Measurements from ENCODE around the gene HMG20A. TPM values are rescaled to one million over a fixed set of nuclear protein-coding genes. Genes with fewer than 3 reads are reported as not detected.

Gene HMG20A
- total and polyA plus RNA-seq, 9 of the 15 experiments (the other 6 are each of a cell fraction or from before 2014, with no cell fraction given), result 25.0 to 68.1 (median 38.9) TPM

DNA sequence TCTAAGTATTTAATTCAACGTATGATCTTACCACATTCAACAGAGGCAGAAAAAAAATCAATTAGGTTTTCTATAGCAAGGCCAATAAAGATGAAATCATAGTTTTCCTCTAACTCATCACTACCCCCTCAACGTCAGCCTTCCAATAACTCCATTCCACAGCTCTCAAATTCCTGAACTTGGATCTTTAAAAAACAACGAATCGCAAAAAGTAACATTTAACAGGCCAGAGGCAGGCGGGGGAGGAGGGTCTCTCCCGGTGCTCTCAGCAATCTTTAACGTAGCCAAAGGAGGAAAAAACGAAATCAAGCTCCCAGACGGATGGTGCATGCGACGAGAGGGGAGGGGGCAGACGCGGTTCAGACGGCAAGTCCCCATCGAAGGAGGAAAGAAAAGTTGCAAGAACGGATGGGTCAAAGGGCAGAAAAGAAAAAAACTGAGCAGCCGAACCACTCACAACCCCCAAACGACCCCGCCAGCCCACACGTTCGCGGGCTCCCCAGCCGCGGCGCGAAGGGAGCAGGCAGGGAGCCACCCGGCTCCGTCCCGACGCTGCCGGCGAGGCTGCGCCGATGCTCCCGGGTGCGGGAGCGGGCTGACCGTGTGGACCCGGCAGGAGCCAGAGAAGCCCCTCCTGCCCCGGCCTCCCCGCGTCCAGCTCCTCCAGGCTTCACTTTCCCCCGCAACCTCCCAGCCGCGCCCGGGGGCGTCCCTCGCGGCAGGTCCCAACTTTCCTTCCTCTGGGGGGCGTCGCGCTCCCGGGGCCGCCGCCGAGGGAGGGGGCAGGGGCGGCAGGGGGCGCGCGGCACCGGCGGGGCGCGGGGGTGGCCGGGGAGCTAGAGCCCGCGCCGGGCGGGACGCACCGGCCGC, 1.5 kb upstream of the HMG20A start (continued):
- TF ChIP-seq TCF7L2 (IDR thresholded peaks at IDR 0.05; ENCODE audit: low read depth, low read length) (no peak), ZNF668 (CRISPR knock-in tag; IDR thresholded peaks at IDR 0.05) (no peak), FIP1L1 (IDR thresholded peaks at IDR 0.05; ENCODE audit: low read depth, low read length, poor library complexity, severe bottlenecking) (peak; percentile 29), ZSCAN29 (IDR thresholded peaks at IDR 0.05) (peak; percentile 90), SRSF7 (optimal IDR thresholded peaks at IDR 0.05; ENCODE audit: low read depth, low read length) (no peak), NFIC (IDR thresholded peaks at IDR 0.05) (peak; percentile 44), FOXJ3 (CRISPR knock-in tag; IDR thresholded peaks at IDR 0.05) (no peak), ETS1 (conservative IDR thresholded peaks at IDR 0.05; ENCODE audit: control insufficient read depth, low read depth, low read length) (0 out of 2 replicates have a peak, but pooled peaks have one; percentile 42), TCF3 (CRISPR knock-in tag; IDR thresholded peaks at IDR 0.05) (no peak), NFIX (CRISPR knock-in tag; IDR thresholded peaks at IDR 0.05; ENCODE audit: low read depth) (no peak), LEF1 (IDR thresholded peaks at IDR 0.05) (no peak), ZFP30 (CRISPR knock-in tag; IDR thresholded peaks at IDR 0.05; ENCODE audit: borderline replicate concordance) (no peak), ZNF23 (CRISPR knock-in tag; IDR thresholded peaks at IDR 0.05) (no peak), MED1 (CRISPR knock-in tag; IDR thresholded peaks at IDR 0.05; ENCODE audit: borderline replicate concordance) (no peak), RAD21 (CRISPR knock-in tag; conservative IDR thresholded peaks at IDR 0.05 in 1 of 2, IDR thresholded peaks at IDR 0.05 in 1 of 2) (no peak), SMAD4 (CRISPR knock-in tag; conservative IDR thresholded peaks at IDR 0.05) (no peak), RBM34 (IDR thresholded peaks at IDR 0.05; ENCODE audit: borderline replicate concordance, insufficient read depth, low read length) (no peak)
- TF ChIP-seq, protein P1, sequence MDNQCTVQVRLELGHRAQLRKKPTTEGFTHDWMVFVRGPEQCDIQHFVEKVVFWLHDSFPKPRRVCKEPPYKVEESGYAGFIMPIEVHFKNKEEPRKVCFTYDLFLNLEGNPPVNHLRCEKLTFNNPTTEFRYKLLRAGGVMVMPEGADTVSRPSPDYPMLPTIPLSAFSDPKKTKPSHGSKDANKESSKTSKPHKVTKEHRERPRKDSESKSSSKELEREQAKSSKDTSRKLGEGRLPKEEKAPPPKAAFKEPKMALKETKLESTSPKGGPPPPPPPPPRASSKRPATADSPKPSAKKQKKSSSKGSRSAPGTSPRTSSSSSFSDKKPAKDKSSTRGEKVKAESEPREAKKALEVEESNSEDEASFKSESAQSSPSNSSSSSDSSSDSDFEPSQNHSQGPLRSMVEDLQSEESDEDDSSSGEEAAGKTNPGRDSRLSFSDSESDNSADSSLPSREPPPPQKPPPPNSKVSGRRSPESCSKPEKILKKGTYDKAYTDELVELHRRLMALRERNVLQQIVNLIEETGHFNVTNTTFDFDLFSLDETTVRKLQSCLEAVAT (IDR thresholded peaks at IDR 0.05), result 0 out of 4 replicates have a peak, but pooled peaks of 1 of the 2 experiments have one; percentile 34
- TF ChIP-seq, protein P2, sequence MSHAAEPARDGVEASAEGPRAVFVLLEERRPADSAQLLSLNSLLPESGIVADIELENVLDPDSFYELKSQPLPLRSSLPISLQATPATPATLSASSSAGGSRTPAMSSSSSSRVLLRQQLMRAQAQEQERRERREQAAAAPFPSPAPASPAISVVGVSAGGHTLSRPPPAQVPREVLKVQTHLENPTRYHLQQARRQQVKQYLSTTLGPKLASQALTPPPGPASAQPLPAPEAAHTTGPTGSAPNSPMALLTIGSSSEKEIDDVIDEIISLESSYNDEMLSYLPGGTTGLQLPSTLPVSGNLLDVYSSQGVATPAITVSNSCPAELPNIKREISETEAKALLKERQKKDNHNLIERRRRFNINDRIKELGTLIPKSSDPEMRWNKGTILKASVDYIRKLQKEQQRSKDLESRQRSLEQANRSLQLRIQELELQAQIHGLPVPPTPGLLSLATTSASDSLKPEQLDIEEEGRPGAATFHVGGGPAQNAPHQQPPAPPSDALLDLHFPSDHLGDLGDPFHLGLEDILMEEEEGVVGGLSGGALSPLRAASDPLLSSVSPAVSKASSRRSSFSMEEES (CRISPR knock-in tag; IDR thresholded peaks at IDR 0.05), result no peak
- TF ChIP-seq, protein P3, sequence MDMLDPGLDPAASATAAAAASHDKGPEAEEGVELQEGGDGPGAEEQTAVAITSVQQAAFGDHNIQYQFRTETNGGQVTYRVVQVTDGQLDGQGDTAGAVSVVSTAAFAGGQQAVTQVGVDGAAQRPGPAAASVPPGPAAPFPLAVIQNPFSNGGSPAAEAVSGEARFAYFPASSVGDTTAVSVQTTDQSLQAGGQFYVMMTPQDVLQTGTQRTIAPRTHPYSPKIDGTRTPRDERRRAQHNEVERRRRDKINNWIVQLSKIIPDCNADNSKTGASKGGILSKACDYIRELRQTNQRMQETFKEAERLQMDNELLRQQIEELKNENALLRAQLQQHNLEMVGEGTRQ (CRISPR knock-in tag; IDR thresholded peaks at IDR 0.05), result no peak
- TF ChIP-seq, protein P4, sequence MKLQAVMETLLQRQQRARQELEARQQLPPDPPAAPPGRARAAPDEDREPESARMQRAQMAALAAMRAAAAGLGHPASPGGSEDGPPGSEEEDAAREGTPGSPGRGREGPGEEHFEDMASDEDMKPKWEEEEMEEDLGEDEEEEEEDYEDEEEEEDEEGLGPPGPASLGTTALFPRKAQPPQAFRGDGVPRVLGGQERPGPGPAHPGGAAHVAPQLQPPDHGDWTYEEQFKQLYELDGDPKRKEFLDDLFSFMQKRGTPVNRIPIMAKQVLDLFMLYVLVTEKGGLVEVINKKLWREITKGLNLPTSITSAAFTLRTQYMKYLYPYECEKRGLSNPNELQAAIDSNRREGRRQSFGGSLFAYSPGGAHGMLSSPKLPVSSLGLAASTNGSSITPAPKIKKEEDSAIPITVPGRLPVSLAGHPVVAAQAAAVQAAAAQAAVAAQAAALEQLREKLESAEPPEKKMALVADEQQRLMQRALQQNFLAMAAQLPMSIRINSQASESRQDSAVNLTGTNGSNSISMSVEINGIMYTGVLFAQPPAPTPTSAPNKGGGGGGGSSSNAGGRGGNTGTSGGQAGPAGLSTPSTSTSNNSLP (IDR thresholded peaks at IDR 0.05; ENCODE audit: borderline replicate concordance, low read depth, low read length), result no peak
